Measurements from ENCODE around the gene ACVR1C.

DNA sequence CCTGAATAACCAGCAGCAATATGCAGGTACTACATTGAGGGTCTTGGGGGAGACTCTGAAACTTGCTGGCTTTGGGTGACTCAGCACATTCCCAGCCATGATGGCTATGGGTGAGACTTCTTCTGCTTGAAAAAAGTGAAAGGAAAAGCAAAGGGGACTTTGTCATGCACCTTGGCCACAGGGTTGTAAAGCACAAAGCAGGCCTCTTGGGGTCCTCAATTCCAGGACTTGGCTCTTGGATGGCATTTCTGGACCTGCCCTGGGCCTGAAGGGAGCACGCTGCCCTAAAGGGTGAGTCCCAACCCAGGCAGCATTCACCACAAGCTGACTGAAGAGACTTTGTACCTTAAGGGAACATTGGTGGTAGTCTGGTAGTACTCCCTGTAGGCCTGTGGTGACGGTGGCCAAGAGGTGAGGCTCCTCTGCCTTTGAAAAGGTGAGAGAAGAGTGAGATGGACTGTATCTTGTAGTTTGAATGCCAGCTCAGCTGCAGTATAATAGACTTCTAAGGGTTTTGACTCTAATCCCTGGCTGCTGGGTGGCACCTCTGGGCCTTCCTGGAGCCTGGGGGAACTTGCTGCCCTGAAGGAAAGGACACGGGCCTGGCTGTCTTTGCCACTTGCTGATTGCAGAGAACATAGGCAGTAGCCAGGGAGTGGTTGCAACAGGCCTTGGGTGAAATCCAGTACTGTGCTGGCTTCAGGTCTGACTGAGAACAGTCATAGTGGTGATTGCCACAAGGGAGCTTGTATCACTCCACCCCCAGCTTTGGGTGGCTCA is 148.3 kb downstream of the ACVR1C start:
- TF ChIP-seq, protein P1, sequence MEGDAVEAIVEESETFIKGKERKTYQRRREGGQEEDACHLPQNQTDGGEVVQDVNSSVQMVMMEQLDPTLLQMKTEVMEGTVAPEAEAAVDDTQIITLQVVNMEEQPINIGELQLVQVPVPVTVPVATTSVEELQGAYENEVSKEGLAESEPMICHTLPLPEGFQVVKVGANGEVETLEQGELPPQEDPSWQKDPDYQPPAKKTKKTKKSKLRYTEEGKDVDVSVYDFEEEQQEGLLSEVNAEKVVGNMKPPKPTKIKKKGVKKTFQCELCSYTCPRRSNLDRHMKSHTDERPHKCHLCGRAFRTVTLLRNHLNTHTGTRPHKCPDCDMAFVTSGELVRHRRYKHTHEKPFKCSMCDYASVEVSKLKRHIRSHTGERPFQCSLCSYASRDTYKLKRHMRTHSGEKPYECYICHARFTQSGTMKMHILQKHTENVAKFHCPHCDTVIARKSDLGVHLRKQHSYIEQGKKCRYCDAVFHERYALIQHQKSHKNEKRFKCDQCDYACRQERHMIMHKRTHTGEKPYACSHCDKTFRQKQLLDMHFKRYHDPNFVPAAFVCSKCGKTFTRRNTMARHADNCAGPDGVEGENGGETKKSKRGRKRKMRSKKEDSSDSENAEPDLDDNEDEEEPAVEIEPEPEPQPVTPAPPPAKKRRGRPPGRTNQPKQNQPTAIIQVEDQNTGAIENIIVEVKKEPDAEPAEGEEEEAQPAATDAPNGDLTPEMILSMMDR (IDR thresholded peaks at IDR 0.05; ENCODE audit: low read length): no peak
- no peak for TF ChIP-seq EZH2 (optimal IDR thresholded peaks at IDR 0.05; ENCODE audit: low read depth, low read length)
- no peak for TF ChIP-seq EZH2phosphoT487 (IDR thresholded peaks at IDR 0.05; ENCODE audit: low read length)
